GM18499 (cell line): ENCODE results near the gene LY6G6D.

Source experiments
- ATAC-seq: cut with Tn5 transposase; IDR thresholded peaks from one replicate; pipeline ENCODE4 v1.9.1; 2021; ENCODE audit warnings: moderate number of reproducible peaks; ENCODE audit not compliant: insufficient read depth, unreplicated experiment

LY6G6D gene

DNA sequence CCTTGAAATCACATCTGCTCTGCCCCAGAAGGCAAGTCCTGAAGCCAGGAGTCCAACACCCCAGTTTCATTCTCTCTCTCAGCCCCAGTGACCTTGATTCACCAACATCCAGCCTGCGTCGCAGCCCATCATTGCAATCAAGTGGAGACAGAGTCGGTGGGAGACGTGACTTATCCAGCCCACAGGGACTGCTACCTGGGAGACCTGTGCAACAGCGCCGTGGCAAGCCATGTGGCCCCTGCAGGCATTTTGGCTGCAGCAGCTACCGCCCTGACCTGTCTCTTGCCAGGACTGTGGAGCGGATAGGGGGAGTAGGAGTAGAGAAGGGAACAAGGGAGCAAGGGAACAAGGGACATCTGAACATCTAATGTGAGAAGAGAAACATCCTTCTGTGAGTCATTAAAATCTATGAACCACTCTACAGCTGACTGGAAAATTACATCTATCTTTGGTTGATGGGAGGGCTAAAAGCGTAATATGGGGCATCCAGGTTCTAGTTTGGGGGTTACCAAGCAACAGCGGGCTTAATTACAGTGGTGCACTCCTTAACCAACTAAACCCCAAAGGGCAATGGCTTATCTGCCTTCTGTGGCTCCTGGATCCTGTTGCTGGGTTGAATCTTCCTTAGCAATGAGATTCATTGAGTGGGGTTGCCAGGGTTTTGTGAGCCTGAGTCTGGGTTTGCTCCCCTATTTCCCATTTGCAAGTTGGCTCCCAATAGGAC is 2.5 kb downstream of the LY6G6D start:
- no peak for ATAC-seq

DNA sequence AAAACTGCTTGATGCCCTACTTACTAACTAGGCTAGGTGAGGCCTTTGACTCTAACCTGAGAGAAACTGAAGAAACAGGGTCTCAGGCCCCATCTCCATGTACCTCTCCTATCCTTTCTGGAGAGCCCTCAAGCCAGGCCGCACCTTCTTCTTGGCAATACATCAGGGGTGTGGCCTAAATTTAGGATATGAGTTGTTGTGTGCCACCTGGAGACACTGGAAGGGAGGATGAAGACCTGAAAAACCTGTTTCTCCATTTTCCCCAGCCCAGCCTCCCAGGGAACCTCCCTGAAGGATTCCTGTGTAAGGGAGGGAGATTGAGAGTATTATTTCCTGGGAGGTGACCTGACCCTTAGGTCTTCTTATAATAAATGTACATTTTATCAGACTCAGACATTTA is 3.1 kb downstream of the LY6G6D start:
- ATAC-seq, result no peak

DNA sequence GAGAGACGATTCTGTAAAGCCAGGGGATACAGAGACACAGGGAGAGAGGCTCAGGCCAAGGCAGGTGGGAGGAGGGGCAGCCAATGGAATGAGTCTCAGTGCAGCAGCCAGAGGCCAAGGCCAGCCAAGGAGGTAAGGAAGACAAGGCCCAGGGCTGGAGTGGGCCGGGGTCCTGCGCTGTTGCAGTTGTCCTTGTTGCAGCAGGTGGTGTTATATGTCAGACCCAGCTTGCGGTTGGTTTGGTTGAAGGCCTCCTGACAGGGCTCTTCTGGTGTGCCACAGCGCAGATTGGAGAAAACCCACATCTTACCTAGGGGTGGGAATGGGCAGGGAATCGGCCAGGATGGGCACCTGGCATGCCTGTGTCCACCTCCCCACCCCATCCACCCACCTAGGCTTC is 3.9 kb downstream of the LY6G6D start:
- no peak for ATAC-seq

DNA sequence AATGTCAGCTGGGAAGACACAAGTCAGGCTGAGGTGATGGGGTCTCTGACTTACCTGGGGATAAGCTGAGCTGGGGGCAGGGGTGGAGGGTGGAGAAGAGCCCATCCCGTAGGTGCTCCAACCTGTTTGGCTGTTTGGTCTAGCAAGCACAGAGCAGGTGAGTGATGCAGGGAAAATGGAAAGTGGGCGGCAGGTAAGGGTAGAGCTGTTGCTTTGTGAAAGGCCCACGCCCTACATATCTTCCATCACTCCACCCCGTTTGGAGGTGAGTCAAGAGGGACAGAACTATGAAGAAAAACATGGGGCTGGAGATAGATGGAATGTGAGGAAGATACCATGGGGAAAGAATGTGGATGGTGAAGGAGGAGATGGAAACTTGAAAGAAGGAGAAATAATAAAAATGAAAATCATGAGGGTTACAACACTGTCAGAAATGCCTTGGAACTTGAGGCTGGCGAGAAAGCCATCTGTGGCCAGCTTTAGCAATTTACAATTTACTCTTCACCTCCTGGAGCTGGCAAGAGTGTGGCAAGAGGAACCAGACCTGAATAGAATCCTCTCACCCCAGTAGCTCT is 5.1 kb downstream of the LY6G6D start:
- no peak for ATAC-seq

DNA sequence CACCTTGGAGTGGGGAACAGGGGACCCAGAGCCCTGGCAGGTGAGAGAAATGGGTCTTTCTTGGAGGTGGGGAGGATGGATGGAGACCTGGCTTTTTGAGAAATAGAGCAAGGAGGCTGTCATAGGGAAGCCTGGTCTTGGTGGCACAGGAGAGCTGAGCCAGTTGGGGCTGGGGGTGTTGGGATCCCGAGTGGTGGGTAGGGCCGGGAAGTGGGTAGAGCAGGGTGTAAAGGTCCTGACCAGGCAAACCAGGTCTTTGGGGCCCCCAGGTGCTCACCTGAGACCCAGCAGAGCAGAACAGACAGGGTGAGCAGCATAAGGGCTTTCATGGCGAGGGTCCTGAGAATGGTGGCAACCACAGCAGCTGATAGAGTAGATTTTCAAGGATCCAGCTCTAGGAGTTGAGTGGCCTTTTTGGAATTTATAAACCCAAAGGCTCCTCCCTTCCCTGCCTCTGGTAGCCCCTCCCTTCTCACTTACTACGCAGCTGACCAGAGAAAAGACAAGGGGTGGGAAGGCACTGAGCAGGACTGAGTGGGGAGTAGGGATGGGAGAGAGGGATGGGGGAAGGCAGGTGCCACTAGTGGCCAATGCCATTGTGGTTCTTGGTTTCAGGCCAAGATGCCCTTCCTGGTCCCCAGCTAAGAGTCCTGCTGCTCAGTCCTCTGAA is 6.3 kb downstream of the LY6G6D start, which contains the start of gene LY6G6C:
TSS of gene LY6G6C (minus strand) at position 396 of the 670 bp plus-strand sequence. CDS start at position 329, 67 bp downstream.
- ATAC-seq, result no peak

DNA sequence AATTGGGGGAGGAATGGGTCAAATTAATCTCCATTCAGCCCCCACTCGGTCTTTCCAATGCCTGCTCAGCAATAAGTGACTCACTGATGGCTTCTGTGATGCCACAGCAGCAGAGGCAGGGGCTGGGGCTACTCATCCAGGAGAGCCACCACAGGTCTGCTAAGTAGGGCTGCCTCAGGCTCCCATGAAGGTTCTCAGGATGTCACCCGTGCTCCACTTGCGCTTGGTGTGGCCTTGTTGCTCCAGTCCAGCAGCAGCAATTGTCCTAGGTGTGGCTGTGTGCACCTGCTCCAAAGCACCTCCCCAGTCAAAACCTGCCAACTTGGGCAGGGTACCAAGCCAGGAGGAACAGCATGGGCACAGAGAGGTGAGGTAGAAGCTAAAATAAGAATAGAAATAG is 7.0 kb downstream of the LY6G6D start:
- ATAC-seq, result no peak

DNA sequence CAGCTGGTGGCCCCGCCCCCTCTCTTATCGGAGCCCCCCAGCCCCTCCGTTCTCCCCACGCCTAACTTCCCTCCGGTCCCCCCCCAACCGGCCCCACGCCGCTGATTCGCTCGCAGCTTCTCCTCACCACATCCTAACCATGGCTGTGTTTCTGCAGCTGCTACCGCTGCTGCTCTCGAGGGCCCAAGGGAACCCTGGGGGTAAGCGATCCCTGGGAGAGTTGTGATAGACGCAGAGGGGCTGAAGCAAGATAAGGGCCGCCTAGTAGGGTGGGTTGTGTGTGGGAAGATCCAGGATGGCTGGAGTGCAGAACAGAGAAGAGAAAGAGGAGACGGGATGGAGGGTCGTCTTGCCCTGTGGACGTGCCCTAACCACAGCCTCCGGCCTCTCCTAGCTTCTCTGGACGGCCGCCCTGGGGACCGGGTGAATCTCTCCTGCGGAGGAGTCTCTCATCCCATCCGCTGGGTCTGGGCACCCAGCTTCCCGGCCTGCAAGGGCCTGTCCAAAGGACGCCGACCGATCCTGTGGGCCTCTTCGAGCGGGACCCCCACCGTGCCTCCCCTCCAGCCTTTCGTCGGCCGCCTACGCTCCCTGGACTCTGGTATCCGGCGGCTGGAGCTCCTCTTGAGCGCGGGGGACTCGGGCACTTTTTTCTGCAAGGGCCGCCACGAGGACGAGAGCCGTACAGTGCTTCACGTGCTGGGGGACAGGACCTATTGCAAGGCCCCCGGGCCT is 8.3 kb downstream of the LY6G6D start, which contains the start of gene MPIG6B:
TSS of gene MPIG6B (plus strand) at position 129 of the 735 bp plus-strand sequence. CDS start at position 140, 11 bp downstream.
- ATAC-seq, result no peak

DNA sequence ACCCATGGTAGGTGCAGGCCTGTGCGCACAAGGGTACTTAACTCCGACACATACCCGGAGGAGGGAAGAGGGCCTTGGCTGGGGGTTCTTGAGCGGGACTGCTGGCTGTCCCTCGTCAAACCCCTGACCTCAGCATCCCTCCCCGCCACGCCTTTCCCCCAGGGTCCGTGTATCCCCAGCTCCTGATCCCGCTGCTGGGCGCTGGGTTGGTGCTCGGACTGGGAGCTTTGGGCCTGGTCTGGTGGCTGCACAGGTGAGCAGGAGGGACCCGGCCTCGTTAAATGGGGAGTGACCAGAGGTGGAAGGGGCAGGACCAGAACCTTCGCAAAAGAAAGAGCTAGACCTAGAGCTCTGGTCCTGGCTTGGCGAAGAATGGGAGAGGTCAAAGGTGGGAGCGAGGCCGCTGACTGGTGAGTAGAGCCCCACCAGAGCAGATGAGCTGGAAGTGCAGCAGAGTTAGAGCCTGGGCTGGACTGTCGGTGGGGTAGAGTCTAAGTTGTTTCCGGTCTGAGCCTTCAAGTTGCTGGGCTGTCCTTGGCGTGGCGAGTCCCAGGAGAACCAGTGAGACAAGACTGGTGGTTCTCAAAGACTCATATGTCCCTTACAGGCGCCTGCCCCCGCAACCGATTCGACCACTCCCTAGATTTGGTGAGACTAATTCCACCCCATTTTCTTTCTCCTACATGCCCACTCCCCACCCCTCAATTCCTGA is 9.0 kb downstream of the LY6G6D start:
- ATAC-seq, result no peak

DNA sequence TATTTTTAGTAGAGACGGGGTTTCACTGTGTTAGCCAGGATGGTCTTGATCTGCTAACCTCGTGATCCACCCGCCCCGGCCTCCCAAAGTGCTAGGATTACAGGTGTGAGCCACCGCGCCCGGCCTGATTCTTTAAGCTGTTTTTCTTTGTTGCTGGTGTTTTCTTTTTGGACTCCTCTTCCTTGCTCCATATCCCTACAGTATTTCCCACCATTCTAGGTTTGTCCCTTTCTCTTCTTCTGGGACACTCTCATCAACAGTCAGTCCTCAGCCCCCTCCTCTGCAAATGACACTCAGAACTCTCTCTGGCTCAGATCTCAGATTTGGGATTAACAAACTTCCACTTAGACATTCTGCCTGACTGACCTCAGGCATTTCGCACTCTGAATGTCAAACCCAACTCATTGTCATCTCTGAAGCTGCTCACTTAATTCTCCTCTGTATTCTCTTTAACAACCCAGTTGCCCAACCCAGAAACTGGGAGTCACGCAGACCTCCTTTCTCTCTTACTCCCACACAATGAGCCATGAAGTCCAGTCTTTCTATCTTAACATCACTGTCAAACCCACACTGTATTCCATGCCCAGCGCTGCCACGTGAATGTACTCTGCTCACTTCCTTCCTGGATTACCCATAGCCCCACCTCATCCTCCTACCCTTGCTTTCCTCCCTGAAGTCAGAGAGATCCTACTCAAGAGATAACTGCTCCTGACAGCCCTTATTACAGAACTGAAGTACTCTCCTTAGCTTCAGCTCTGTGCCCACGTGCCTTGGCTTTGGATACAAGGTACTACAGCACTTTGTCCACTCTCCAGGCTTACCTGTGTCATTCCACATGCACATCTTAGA is 10.6 kb downstream of the LY6G6D start:
- ATAC-seq, result no peak

DNA sequence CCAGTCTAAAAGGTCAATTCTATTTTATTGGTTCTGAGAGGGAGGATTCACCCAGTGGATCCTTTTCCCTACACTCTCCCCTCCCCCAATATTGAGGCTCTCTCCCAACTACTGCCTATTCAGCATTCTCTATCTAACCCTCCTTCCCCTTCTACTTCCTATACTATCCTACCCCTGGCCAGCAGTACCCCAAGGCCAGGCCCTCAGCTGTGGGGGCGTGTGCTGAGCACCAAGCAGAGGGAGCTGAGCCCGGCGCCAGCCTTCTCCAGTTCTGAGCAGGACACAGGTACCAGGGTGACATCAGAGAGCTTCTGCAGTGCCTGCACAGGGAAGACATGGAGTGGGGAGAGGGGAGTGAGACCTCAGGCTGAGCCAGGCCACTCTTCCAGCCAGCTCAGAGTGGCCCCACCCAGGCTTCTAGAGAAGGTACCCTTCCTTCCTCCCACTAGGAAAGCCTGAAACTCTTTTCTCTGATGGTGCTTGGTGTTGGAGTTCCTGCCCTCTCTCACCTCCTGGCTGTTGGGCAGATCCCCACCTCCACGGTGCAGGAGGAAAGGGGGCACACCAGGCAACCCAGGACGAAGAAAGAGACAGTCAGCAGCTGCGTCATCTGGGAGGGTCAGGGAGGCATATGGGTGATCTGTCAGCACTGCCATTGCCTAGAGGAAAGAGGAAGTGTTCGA is 12.0 kb downstream of the LY6G6D start:
- no peak for ATAC-seq

DNA sequence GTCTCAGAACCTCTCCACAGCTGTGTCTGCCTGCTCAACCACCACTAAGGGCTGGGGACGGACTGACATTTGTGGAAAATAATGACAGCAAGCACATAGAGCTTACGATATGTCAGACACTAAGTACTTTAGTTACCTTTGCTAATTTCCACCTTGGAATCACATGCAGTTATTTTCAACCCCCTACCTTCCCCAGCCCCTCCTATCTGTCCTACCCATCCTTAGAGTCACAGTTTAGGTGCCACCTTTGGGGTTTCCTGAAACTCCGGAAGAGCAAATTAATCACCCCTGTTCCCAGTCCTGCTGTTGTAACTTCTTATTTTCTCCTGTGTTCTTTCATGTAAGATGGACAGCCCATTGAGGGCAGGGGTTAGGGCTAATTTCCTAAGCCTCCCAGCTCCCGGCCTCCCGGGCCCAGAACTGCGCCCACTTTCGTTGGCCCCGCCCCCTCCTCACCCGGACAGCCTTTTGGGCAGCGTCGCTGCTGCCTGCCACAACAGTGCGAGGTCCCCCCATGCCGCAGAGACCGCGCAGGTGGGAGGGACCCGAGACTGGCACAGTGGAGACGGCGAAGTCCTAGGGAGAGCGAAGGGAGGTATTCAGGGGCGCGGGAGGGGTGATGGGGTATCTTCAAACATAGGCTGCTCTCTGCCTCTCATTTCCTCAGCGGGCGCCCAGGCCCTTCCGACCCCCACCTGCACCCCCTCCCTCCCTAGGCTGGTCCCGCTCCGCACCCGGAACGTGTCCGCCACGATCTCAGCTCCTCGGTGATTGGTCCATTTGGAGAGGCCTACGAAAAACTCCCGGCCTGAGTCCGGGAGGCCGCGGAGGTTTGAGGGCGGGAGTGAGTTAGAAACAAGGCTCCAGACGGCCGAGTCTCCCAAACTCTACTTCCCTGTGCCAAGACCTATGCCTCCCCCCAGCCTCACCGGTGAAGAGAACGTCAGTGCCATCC is 12.8 kb downstream of the LY6G6D start:
- no peak for ATAC-seq

DNA sequence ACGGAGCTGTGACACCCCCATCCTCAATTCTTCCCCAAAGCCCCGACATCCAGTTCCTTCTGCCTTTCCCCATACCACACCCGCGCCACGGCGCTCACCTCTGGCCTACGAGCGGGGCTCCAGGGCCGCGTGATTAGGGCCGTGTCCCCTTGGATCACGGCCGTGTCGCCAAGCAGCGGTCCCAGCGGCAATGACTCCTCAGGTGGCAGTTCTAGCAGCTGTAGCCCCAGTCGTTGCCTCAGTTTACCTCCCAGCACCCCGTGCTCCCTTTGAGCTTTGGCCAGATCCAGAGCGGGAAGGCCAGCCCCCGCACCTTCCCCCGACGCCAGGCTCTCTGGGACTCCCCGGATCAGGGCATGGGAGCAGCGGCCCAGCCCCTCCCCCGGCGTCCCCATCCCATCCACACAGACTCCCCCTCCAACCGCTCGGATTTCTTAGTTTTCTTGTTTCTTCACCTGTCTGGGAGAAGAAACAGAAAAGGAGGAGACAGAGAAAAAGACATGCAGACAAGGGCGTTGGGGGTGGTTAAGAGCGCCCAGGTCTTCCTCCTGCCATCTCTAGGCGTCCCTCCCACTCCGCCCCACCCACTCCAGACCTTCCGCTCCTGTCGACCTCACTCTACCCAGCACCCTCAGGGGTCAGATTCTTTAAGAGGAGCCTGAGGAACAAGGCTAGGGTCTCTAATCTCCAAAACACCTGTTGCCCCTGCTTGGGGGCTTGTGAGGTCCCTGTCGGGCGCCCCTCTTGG is 13.8 kb downstream of the LY6G6D start, which contains the start of gene DDAH2:
TSS of gene DDAH2 (minus strand) at position 533 of the 748 bp plus-strand sequence. CDS start at position 395, 138 bp downstream.
- ATAC-seq, result no peak

DNA sequence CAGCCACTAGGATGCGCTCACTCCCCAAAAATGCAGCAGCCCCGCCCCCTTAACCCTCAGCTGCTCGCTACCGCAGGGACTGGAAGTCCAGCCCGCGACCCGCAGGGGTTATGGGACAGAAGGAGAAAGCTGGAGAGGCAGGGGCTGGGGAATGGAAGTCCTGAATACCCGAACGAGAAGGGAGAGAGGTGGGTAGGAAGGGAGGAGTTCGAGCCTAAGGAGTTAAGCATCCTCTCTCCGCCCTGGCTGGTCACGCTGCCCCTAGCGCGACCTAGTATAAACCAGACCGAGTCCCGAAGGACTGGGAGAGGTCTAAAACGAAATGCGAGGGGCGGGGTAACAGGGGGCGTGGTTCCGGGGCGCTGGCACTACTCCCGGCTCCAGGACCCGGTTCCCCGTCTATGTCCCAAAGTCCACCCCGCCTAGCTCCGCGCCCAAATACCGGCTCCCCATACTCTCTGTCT is 14.4 kb downstream of the LY6G6D start:
- no peak for ATAC-seq

DNA sequence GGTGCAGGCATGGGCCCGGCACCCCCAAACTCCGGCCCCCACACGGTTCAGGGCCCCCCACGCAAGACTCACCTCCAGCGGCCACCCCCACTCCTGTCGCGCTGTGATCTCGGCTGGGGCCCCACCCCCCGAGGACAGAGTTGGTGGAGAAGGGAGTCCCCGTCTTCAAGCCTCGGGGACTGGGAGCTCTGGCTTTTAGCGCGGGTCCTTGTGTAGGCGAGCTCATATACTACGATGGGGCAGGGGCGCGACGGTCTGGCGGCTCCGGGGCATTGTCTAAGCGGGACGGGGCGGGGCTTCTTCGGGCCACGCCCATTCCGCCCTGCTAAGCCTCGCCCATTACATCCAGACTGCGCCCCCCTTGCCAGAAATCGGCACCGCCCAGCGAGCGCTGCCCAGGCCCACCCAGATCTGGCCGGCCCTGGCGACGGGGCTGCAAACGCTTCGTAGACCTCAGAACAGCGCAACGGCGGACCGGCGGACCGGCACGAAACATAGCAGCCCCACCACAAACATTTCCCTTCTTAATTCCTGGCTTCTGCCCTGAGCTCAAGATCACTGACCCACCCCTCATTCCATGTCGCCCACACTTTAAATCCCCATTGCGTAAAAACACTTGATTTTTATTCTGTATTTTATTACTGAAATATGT is 15.0 kb downstream of the LY6G6D start:
- no peak for ATAC-seq

DNA sequence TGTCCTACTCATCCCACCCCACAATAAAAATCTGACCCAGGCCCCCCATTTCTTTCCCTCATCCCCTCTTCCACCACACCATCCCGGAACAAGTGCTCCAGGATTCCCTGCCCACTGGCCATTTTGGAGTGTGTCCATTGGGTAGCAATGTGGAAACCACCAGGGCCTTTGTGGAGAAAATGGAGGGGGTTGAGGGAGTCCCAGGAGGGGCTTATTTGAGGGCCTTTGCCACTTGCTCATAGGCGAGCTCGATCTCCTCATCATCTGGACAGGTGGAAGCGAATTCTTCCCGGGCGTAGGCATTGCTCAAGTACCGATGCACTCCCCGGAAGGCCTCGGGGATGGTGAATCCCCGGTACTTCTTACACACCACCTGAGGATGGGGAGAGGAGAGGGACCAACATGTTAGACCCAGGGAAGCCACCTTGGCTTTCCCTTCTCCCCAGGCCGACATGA is 15.5 kb downstream of the LY6G6D start:
- ATAC-seq, result no peak

DNA sequence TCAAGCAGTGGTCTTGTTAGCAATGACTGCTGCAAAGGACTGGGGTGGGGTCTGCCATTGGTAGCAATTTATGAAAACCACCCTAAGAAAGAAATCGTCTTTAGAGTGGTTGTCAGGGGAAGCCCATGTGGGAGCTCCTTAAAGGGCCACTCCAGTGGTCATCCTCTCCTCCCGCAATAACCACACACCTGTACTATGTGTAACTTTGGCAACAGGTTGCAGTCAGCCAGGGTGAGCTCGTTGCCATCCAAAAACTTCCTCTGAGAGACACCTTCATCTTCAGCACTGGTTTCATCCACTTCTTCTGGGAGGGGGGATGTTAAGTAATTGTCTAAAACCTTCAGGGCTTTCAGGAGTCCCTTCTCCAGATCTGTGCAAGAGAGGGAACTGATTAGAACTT is 16.9 kb downstream of the LY6G6D start:
- no peak for ATAC-seq
